ENCODE measurements around the gene C1orf174. TPM values are rescaled to one million over a fixed set of nuclear protein-coding genes. Genes with fewer than 3 reads are reported as not detected.

Gene C1orf174
- total and polyA plus RNA-seq, 2 of the 13 experiments (the other 11 are each of a cell fraction or from before 2014, with no cell fraction given) = 21.6 to 31.4 TPM

DNA sequence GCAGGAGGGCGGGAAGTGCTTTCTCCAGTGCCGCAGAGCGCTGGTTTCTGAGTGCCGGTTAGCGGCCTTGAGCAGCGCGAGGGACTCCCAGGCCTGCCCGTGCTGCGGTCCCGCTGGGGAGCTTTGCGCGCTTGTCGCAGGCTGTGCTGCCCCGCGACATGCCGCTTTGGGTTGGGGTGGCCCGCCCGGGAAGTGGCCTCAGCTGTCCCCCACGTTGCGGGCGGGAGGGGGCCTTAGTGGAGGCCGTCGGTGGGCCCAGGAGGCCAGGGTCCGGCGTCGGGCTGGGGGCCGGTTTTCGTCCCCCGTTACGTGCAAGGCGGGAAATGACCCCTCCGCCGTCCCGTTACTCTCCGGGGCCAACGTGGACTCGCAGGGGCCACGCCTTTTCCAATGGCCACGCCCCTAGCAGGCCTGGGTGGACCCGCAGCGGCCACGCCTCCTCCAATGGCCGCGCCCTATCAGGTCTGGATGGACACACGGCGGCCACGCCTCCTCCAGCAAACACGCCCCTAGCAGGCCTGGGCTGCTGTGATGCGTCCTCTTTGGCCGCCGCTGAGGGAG, 977 bp upstream of the C1orf174 start (continued):
- no peak for TF ChIP-seq DPF2 (CRISPR knock-in tag; IDR thresholded peaks at IDR 0.05; ENCODE audit: borderline replicate concordance, low read depth)
- TF ChIP-seq ZNF343 (CRISPR knock-in tag; IDR thresholded peaks at IDR 0.05) = no peak
- peak; percentile 54; the same call in 1 of the 2 replicates for TF ChIP-seq KDM5A (IDR thresholded peaks at IDR 0.05; ENCODE audit: borderline replicate concordance, low read length)
- no peak for TF ChIP-seq SNAI1 (CRISPR knock-in tag; IDR thresholded peaks at IDR 0.05; ENCODE audit: borderline replicate concordance)
- TF ChIP-seq, protein P1, sequence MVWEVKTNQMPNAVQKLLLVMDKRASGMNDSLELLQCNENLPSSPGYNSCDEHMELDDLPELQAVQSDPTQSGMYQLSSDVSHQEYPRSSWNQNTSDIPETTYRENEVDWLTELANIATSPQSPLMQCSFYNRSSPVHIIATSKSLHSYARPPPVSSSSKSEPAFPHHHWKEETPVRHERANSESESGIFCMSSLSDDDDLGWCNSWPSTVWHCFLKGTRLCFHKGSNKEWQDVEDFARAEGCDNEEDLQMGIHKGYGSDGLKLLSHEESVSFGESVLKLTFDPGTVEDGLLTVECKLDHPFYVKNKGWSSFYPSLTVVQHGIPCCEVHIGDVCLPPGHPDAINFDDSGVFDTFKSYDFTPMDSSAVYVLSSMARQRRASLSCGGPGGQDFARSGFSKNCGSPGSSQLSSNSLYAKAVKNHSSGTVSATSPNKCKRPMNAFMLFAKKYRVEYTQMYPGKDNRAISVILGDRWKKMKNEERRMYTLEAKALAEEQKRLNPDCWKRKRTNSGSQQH (CRISPR knock-in tag; IDR thresholded peaks at IDR 0.05; ENCODE audit: low read depth) = no peak
- no peak; the same call in 1 of the 2 replicates for TF ChIP-seq ZNF331 (CRISPR knock-in tag; IDR thresholded peaks at IDR 0.05)
- no peak for TF ChIP-seq MAFF (IDR thresholded peaks at IDR 0.05; ENCODE audit: low read depth, low read length)
- no peak for TF ChIP-seq ZNF333 (CRISPR knock-in tag; IDR thresholded peaks at IDR 0.05; ENCODE audit: borderline replicate concordance)
- TF ChIP-seq MTF1 (CRISPR knock-in tag; IDR thresholded peaks at IDR 0.05) = no peak
- TF ChIP-seq, protein P2, sequence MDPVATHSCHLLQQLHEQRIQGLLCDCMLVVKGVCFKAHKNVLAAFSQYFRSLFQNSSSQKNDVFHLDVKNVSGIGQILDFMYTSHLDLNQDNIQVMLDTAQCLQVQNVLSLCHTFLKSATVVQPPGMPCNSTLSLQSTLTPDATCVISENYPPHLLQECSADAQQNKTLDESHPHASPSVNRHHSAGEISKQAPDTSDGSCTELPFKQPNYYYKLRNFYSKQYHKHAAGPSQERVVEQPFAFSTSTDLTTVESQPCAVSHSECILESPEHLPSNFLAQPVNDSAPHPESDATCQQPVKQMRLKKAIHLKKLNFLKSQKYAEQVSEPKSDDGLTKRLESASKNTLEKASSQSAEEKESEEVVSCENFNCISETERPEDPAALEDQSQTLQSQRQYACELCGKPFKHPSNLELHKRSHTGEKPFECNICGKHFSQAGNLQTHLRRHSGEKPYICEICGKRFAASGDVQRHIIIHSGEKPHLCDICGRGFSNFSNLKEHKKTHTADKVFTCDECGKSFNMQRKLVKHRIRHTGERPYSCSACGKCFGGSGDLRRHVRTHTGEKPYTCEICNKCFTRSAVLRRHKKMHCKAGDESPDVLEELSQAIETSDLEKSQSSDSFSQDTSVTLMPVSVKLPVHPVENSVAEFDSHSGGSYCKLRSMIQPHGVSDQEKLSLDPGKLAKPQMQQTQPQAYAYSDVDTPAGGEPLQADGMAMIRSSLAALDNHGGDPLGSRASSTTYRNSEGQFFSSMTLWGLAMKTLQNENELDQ (CRISPR knock-in tag; IDR thresholded peaks at IDR 0.05; ENCODE audit: borderline replicate concordance) = no peak
- no peak for TF ChIP-seq ARNT (IDR thresholded peaks at IDR 0.05)
- TF ChIP-seq, protein P3, sequence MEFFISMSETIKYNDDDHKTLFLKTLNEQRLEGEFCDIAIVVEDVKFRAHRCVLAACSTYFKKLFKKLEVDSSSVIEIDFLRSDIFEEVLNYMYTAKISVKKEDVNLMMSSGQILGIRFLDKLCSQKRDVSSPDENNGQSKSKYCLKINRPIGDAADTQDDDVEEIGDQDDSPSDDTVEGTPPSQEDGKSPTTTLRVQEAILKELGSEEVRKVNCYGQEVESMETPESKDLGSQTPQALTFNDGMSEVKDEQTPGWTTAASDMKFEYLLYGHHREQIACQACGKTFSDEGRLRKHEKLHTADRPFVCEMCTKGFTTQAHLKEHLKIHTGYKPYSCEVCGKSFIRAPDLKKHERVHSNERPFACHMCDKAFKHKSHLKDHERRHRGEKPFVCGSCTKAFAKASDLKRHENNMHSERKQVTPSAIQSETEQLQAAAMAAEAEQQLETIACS (CRISPR knock-in tag; IDR thresholded peaks at IDR 0.05) = no peak
- TF ChIP-seq PPARG (CRISPR knock-in tag; conservative IDR thresholded peaks at IDR 0.05) = no peak
- TF ChIP-seq, protein P4, sequence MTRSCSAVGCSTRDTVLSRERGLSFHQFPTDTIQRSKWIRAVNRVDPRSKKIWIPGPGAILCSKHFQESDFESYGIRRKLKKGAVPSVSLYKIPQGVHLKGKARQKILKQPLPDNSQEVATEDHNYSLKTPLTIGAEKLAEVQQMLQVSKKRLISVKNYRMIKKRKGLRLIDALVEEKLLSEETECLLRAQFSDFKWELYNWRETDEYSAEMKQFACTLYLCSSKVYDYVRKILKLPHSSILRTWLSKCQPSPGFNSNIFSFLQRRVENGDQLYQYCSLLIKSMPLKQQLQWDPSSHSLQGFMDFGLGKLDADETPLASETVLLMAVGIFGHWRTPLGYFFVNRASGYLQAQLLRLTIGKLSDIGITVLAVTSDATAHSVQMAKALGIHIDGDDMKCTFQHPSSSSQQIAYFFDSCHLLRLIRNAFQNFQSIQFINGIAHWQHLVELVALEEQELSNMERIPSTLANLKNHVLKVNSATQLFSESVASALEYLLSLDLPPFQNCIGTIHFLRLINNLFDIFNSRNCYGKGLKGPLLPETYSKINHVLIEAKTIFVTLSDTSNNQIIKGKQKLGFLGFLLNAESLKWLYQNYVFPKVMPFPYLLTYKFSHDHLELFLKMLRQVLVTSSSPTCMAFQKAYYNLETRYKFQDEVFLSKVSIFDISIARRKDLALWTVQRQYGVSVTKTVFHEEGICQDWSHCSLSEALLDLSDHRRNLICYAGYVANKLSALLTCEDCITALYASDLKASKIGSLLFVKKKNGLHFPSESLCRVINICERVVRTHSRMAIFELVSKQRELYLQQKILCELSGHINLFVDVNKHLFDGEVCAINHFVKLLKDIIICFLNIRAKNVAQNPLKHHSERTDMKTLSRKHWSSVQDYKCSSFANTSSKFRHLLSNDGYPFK (CRISPR knock-in tag; IDR thresholded peaks at IDR 0.05; ENCODE audit: borderline replicate concordance) = no peak
- TF ChIP-seq, protein P5, sequence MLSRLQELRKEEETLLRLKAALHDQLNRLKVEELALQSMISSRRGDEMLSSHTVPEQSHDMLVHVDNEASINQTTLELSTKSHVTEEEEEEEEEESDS (CRISPR knock-in tag; IDR thresholded peaks at IDR 0.05; ENCODE audit: borderline replicate concordance) = no peak
- TF ChIP-seq KAT7 (CRISPR knock-in tag; IDR thresholded peaks at IDR 0.05; ENCODE audit: borderline replicate concordance) = no peak
- TF ChIP-seq ZNF709 (CRISPR knock-in tag; IDR thresholded peaks at IDR 0.05) = 0 out of 2 replicates have a peak, but pooled peaks have one; percentile 51
- peak; percentile 73 for TF ChIP-seq SAP130 (CRISPR knock-in tag; IDR thresholded peaks at IDR 0.05; ENCODE audit: low read depth)
- TF ChIP-seq SOX6 (IDR thresholded peaks at IDR 0.05) = no peak
- no peak for TF ChIP-seq SOX6 (CRISPR knock-in tag; IDR thresholded peaks at IDR 0.05)
- TF ChIP-seq SYNCRIP (IDR thresholded peaks at IDR 0.05; ENCODE audit: insufficient read depth, low read depth, low read length) = no peak
- no peak for TF ChIP-seq ZNF569 (CRISPR knock-in tag; IDR thresholded peaks at IDR 0.05; ENCODE audit: borderline replicate concordance)
- TF ChIP-seq ZNF883 (CRISPR knock-in tag; IDR thresholded peaks at IDR 0.05; ENCODE audit: not compliant biosample characterization) = no peak
- TF ChIP-seq ZNF160 (CRISPR knock-in tag; IDR thresholded peaks at IDR 0.05) = no peak
